HG03159 (cell line): ENCODE measurements around the gene KANK2.
"Not testable (repeated sequence)": the region's sequence is repeated elsewhere in the genome, so short reads cannot be mapped to it uniquely, and the experiment has no call there.

Experiments
- ATAC-seq: cut with Tn5 transposase; IDR thresholded peaks from one replicate; pipeline ENCODE4 v1.9.1; 2021; ENCODE audit warnings: mild to moderate bottlenecking, moderate library complexity; ENCODE audit not compliant: unreplicated experiment

Gene KANK2

DNA sequence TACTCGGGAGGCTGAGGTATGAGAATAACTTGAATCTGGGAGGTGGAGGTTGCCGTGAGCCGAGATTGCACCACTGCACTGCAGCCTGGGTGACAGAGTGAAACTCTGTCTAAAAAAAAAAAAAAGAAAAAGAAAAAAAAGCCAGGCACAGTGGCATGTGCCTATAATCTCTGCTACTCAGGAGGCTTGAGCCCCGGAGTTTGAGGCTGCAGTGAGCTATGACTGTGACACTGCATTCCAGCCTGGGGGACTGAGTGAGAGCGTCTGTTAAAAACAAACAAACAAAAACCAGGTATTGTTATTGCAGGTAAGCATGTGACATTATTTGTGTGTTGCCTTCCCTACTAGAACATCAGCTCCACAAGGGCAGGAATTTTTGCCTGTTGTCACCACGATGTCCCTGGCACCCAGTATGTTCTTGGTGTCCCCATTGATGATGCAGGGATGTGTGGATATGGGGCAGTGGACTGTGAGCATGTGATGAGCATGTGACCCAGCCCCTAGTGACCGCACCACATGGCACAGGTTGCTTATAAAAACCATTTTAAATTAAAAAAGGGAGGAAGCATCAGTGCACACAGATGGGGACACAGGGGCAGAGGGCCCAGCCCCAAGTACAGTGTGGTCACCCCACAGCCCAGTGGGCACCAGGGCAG, 1.6 kb upstream of the KANK2 start:
- ATAC-seq = no peak

DNA sequence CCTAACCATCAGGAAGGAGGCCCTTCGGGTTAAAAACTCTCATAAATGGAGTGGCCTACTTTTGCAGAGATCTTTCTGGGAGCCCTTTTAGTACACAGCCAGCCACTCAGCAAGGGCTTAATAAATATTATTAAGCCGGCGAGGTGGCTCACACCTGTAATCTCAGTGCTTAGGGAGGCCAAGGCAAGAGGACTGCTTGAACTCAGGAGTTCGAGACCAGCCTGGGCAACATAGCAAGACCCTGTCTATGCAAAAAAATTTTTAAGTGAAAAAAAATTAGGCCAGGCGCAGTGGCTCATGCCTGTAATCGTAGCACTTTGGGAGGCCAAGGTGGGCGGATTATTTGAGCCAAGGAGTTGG, 810 bp upstream of the KANK2 start:
- ATAC-seq = no peak

GRCh38 chr19:11196406-11197287, 698 bp downstream of the KANK2 start:
- ATAC-seq = no peak

DNA sequence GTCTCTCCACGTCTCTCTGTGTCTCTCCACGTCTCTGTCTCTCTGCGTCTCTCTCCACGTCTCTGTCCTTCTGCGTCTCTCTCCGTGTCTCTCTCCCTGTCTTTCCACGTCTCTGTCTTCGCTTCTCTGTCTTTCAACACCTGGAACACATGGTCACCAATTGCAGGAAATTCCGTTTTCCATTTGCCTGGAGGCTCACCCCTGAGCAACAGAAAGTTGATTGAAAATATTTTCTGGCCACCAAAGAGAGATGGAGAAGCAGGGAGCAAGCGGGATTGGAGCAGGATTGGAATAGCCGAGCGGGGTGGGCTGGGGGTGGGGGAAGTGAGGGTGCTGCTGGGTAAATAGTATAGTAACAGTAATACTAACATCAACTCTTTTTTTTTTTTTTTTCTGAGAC, 1.7 kb downstream of the KANK2 start:
- no peak for ATAC-seq

GRCh38 chr19:11194656-11195558, 2.4 kb downstream of the KANK2 start:
- no peak for ATAC-seq

- no peak for ATAC-seq
These were observed 3.2 kb downstream of the KANK2 start for GRCh38 chr19:11194173-11194572.

DNA sequence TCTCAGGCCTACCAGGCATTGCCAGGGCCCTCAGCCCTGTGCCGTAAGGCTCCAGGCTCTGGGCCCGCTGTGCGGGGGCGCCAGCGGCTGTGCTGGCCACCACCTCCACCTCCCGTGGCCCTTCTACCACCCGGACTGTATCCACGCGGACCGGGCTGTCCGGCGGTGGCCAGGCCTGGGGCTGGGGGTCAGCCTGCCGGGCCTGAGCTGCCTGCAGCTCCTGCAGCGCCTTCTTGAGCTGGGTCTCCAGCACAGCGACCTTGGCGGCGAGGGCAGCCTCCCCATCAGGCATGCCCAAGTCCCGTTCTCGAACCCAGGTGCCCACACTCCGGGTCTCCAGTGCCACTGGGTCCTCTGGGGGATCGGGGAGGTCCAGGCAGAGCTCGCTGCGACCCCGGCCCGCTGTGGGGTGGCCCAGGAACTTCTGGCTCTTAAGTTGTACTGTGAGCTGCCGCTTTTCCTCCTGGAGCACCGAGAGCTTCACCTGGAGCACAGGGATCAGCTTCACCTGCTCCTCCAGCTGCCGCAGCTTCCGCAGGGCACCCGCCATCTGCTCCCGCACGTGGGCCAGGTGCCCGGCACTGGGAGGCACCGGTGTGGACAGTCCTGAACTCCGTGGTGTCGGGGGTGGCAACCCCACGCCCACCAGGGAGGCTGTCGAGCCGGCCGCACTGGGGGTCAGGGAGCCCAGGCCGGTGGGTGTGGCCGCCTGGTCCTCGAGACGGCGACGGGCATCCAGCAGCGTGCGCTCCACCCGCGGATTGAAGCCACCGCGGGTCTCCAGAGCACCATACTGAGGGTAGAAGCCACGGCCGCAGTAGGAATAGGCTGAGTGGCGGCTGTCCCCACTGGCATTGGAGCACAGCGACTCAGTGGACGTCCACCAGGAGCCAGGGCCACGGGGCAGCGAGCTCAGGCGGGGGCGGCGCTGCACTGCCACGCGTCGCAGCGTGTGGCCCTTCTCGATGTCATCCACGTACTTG, 4.1 kb downstream of the KANK2 start:
- no peak for ATAC-seq

DNA sequence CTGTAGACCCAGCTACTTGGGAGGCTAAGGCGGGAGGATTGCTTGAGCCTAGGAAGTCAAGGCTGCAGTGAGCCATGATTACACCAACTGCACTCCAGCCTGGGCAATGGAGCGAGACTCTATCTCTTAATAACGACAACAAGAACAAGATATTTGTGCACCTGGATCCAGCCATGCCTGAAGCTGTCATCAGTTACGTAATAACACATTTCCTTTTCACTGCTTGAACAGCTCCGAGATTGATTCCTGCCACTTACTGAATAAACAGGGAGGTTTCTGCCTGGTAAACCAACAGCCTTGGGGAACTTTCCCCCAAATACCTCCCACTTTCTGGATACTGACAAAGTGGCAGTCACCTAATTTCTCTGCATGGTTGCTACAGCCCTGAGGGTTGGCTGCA, 5.4 kb downstream of the KANK2 start:
- ATAC-seq = no peak

DNA sequence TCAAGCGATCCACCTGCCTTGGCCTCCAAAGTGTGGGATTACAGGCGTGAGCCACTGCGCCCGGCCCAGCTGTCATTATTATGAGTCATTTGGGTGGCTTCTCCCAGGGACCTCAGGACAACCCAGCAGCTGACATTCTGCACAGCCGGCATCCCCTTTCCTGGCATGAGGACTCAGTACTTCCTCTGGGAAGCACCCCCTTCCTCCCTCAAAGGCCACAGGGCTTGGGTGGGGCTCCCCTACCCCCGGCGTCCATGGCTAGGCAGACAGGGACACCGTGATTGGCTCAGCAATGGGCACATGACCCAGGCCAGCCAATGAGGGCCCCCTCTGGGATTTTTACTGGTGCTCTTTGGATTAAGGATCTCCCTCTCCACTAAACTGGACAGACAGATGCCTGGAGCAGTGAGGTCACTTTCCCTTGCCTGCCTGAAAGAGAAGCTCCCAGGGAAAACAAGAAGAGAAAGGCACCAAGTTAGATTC, 6.0 kb downstream of the KANK2 start:
- no peak for ATAC-seq

DNA sequence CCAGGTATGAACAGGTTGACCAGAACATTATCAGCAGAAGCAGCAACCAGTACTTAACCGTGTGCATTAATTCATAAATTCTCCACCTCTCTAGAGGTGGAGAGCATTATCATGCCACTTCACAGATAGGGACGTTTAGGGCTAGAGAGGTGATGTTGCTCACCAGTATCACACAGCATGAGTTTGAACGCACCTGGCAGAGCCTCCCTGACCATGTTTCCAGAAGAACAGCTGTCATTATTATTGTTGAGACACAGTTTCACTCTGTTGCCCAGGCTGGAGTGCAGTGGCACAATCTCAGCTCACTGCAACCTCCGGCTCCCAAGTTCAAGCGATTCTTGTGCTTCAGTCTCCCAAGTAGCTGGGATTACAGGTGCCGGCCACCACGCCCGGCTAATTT, 6.8 kb downstream of the KANK2 start:
- ATAC-seq = no peak

DNA sequence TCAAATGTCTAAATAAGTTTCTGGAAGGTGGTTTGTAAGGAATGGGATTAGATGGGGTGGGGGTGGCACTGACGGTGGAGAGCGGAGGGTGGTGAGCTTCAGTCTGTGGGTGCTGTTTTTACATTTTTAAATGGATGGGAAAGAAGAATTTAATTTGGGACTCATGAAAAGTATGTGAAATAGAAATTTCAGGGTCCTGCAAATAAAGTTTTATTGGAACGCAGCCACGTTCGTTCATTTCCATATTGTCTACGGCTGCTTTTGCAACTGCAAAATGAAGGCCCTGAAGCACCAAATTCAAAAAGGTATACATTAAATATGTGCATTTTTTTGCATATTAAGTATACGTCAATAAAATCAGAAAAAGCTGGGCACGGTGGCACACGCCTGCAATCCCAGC, 9.9 kb downstream of the KANK2 start:
- no peak for ATAC-seq

DNA sequence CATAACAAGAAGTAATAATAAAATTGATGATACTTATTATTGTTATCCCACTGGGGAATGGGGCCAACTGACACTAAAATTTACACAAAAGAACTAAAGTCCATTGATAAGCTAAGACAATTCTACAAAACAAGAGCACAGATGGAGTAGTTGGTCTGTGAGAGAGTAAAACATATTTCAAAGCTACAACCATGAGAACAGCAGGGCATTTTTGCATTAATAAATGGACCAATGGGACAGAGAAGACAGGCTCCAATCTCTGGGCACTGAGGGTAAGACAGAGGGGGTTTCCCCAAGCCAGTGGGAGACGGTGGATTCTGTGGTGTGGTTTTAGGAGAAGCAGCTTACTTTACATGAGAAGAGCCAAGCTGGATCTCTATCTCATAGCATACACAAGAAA, 14.4 kb downstream of the KANK2 start:
- ATAC-seq = no peak

DNA sequence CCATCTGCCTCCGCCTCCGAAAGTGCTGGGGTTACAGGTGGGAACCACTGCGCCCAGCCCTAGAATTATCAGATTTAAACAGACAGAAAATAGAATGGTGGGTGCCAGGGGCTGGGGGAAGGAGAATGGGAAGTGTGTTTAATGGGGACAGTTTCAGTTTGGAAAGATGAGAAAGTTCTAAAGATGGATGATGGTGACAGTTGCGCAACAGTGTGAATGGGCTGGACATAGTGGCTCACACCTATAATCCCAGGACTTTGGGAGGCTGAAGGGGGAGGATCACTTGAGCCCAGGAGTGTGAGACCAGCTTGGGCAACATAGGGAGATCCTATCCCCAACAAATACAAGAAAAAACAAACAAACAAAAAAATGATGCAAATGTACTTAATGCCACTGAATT, 15.9 kb downstream of the KANK2 start:
- no peak for ATAC-seq

GRCh38 chr19:11180975-11181374, 16.4 kb downstream of the KANK2 start:
- ATAC-seq = not testable (repeated sequence)

DNA sequence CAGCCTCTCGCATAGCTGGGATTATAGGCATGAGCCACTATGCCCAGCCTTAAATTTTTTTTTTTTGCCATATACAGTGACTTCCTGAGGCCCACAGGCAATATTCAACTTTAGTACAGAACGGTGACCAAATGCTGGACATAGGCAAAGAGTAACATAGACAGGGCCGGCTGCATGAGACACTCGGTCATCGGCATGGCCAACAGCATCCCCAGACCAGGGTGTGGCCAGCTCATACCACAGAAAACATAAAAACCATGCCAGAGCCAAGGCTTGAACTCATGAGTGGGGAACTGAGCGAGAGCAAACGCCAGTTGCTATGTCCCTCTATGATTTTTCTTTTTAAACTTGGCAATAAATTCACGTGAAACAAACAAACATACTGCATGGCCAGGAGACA, 17.0 kb downstream of the KANK2 start:
- ATAC-seq = no peak

- ATAC-seq = no peak
These were observed 17.5 kb downstream of the KANK2 start for GRCh38 chr19:11179716-11180297.

DNA sequence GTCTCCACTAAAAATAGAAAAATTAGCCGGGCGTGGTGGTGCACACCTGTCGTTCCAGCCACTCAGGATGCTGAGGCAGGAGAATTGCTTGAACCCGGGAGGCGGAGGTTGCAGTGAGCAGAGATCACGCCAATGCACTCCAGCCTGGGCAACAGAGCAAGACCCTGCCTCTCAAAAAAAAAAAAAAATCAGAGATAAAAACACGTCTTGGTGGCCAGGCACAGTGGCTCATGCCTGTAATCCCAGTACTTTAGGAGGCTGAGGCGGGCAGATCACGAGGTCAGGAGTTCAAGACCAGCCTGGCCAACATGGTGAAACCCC, 18.2 kb downstream of the KANK2 start:
- not testable (repeated sequence) for ATAC-seq

DNA sequence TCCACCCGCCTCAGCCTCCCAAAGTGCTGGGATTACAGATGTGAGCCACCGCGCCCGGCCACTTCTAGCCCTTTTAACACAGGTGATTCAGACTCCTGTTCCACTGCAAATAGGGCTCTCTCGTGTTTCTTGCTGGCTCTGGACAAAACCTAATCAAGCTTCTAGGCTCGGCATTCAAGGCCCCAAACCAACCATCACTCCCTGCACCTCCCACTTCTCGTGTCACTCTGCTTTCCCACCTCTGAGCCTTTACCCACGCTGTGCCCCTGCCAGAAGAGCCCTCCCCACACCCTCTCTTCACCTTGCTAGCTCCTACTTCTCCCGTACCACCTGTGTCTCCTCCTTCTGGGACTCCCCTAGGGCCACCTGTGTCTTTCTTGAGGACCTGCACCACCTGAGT, 19.8 kb downstream of the KANK2 start:
- no peak for ATAC-seq

DNA sequence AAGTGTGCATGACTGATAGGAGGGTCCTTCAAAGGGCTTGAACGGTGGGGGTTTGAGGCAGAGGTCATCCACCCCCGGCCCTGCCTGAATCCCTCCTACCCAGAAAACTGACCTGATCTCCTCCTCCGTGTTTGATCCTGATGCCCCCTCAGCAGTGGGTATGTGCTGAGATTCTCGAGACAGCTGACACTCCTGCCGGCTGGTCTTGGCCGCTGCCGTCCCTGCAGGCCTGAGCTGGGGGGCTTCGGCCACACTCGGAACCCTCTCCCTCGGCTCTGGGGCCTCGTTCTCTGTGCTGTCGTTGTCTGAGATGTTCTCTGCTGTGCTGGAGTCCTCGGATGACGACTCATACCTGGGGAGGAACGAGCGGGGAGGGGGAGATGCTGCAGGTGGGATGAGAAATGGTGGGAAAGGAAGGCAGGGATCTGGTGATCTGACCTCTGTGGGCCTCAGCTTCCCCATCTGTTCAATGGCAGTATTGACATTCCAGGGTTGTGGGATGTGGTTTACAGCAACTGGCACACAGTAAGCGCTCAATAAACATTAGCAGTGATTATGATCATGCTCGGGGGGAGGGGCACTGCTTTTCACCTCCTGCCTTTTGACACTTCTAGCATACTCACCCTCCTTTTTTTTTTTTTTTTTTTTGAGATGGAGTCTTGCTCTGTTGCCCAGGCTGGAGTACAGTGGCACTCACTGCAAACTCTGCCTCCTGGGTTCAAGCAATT, 20.7 kb downstream of the KANK2 start:
- ATAC-seq = no peak
